Breast epithelium (tissue), 4 donors: Measurements from ENCODE around the gene MARVELD1. TPM values are rescaled to one million over a fixed set of nuclear protein-coding genes. Genes with fewer than 3 reads are reported as not detected.

Experiments used
- DNase-seq, 2 donors: peaks; one replicate each; pipeline ENCODE4 v3.0.0-alpha.2; 2019; ENCODE audit warnings: low spot score in 2 of 2
- H3K27ac ChIP-seq, 2 donors: fragments of 200-600 bp; sonication (generic) in 1 of 2; one replicate each; pipeline ENCODE4 v1.5.1; 2016 to 2019; ENCODE audit warnings: mild to moderate bottlenecking in 1 of 2
- H3K27me3 ChIP-seq, 2 donors: fragments of 200-600 bp; sonication (generic) in 1 of 2; one replicate each; pipeline versions ENCODE4 v1.5.1 to v1.6.0; 2017 to 2019; ENCODE audit warnings: control low read depth in 1 of 2, mild to moderate bottlenecking in 1 of 2
- H3K36me3 ChIP-seq: fragments of 200-600 bp; one replicate; pipeline ENCODE4 v1.5.1; 2019
- H3K4me1 ChIP-seq, 2 donors: fragments of 200-600 bp; sonication (generic); one replicate each; pipeline ENCODE4 v1.5.1; 2016 to 2019; ENCODE audit warnings: control low read depth in 1 of 2
- H3K4me3 ChIP-seq, 3 donors: fragments of 200-600 bp; sonication (generic); 1 replicate in 2 of 3; 2 replicates in 1 of 3; pipeline ENCODE4 v1.5.1; 2016 to 2019; ENCODE audit warnings: mild to moderate bottlenecking in 3 of 3, moderate library complexity in 2 of 3
- H3K9me3 ChIP-seq, 2 donors: fragments of 200-600 bp; sonication (generic) in 1 of 2; one replicate each; pipeline ENCODE4 v1.5.1; 2016 to 2019; ENCODE audit warnings: control low read depth in 1 of 2
- CTCF ChIP-seq, 3 donors: fragments of 450-650 bp; IDR thresholded peaks; one replicate each; pipeline ENCODE4 v1.5.1; 2016 to 2017; ENCODE audit warnings: antibody characterized with exemption in 3 of 3, mild to moderate bottlenecking in 3 of 3, moderate library complexity in 3 of 3
- POLR2A ChIP-seq: fragments of 450-650 bp; IDR thresholded peaks from one replicate; pipeline ENCODE4 v1.6.1; 2016; ENCODE audit warnings: antibody characterized with exemption, mild to moderate bottlenecking, moderate library complexity
- POLR2AphosphoS5 ChIP-seq, 3 donors: sonication (generic); formaldehyde crosslinking; IDR thresholded peaks; one replicate each; pipeline ENCODE4 v1.6.1; 2017; ENCODE audit warnings: antibody characterized with exemption in 3 of 3
- intact Hi-C: fragments of 100-400 bp; cut with DNase I; formaldehyde crosslinking; loops from one replicate; pipeline ENCODE4 v1.15.1; 2023; ENCODE audit warnings: low total_unique reads
- total RNA-seq, 3 donors: library from RNA; depleted of rRNA; stranded (reverse); fragments of >200 nt; gene quantifications; one replicate each; pipeline ENCODE4 v1.1.0, GENCODE V29; 2016

MARVELD1 gene
- total RNA-seq, 3 donors from 2014 or later, result 13.4 to 19.8 (median 16.2) TPM

- no peak for TF ChIP-seq POLR2A
- no peak for TF ChIP-seq POLR2AphosphoS5 (IDR thresholded peaks at IDR 0.05)
- no peak for TF ChIP-seq CTCF (IDR thresholded peaks at IDR 0.05)
- Histone ChIP-seq H3K4me3 (no peak overlapping the region), H3K9me3 (no peaks in the 10 kb centered on the region), H3K27ac (no peak overlapping the region), H3K36me3 (no peaks in the 10 kb centered on the region), H3K4me1 (no peaks in the 10 kb centered on the region), H3K27me3 (no peaks in the 10 kb centered on the region)
- DNase-seq, result no peak
- intact Hi-C loops, result no loop called here
These were observed 49.9 kb downstream of the MARVELD1 start for GRCh38 chr10:97763411-97763810.

- intact Hi-C loops, result no loop called here
- H3K27ac ChIP-seq, result no peak overlapping the region
- DNase-seq, result no peak
- no peak for TF ChIP-seq CTCF (IDR thresholded peaks at IDR 0.05)
- TF ChIP-seq POLR2A, result no peak
- no peak for TF ChIP-seq POLR2AphosphoS5 (IDR thresholded peaks at IDR 0.05)
- H3K9me3 ChIP-seq, result no peaks in the 10 kb centered on the region
- no peaks in the 10 kb centered on the region for H3K36me3 ChIP-seq
- no peak overlapping the region for H3K4me3 ChIP-seq
- peaks cover 0 to under 1% of the 10 kb centered on the region in 2 donors for H3K27me3 ChIP-seq
- H3K4me1 ChIP-seq, result no peaks in the 10 kb centered on the region
These were observed 50.4 kb downstream of the MARVELD1 start for GRCh38 chr10:97763947-97764346.

- intact Hi-C loops, result no loop called here
- Histone ChIP-seq H3K27ac (no peak overlapping the region), H3K36me3 (no peaks in the 10 kb centered on the region), H3K27me3 (peaks cover 0 to 6% of the 10 kb centered on the region in 2 donors), H3K4me3 (no peak overlapping the region), H3K4me1 (no peaks in the 10 kb centered on the region), H3K9me3 (no peaks in the 10 kb centered on the region)
- DNase-seq, result no peak
- TF ChIP-seq POLR2AphosphoS5 (IDR thresholded peaks at IDR 0.05) (no peak), CTCF (IDR thresholded peaks at IDR 0.05) (no peak), POLR2A (no peak)
These were observed 51.0 kb downstream of the MARVELD1 start for GRCh38 chr10:97764519-97764931.

GRCh38 chr10:97765201-97765600 is 51.7 kb downstream of the MARVELD1 start:
- no peak for TF ChIP-seq CTCF (IDR thresholded peaks at IDR 0.05)
- TF ChIP-seq POLR2A, result no peak
- TF ChIP-seq POLR2AphosphoS5 (IDR thresholded peaks at IDR 0.05), result no peak
- H3K27ac ChIP-seq, result no peak overlapping the region
- peaks cover 0 to 13% of the 10 kb centered on the region in 2 donors for H3K27me3 ChIP-seq

GRCh38 chr10:97766106-97766810 is 52.7 kb downstream of the MARVELD1 start:
- intact Hi-C loops, result no loop called here
- H3K36me3 ChIP-seq, result no peaks in the 10 kb centered on the region
- peaks cover 0 to 24% of the 10 kb centered on the region in 2 donors for H3K27me3 ChIP-seq
- H3K4me1 ChIP-seq, result no peaks in the 10 kb centered on the region
- H3K27ac ChIP-seq, result no peak overlapping the region
- H3K4me3 ChIP-seq, result no peak overlapping the region
- no peak for DNase-seq
- H3K9me3 ChIP-seq, result no peaks in the 10 kb centered on the region
- TF ChIP-seq POLR2A (no peak), CTCF (IDR thresholded peaks at IDR 0.05) (no peak), POLR2AphosphoS5 (IDR thresholded peaks at IDR 0.05) (no peak)

More at GRCh38 chr10:97765201-97765600, 51.7 kb downstream of the MARVELD1 start:
- Histone ChIP-seq H3K9me3 (no peaks in the 10 kb centered on the region), H3K36me3 (no peaks in the 10 kb centered on the region), H3K4me1 (no peaks in the 10 kb centered on the region), H3K4me3 (no peak overlapping the region)
- DNase-seq, result no peak
- intact Hi-C loops, result no loop called here
